ENCODE data around the gene DGCR2.

- no peak for TF ChIP-seq GATA2 (IDR thresholded peaks at IDR 0.05; ENCODE audit: low read depth, low read length)
- no peak for TF ChIP-seq GATA3 (IDR thresholded peaks at IDR 0.05; ENCODE audit: low read depth, low read length)
Measured at GRCh38 chr22:19065298-19065859, 56.8 kb downstream of the DGCR2 start.
